ENCODE data around the gene LENG1.
A peak's percentile ranks its signal among the peaks of the same experiment; 100 is the strongest.

Gene LENG1

GRCh38 chr19:54137699-54138488, 21.6 kb downstream of the LENG1 start, which contains the start of gene CNOT3:
Gene CNOT3, plus strand, starts transcription at chr19:54137762. Its CDS starts 5,217 bp downstream, at chr19:54142979.
- H3K4me3 ChIP-seq (ENCODE audit: low read length), result peak within 1 kb of the TSS; percentile 67
- no peak for TF ChIP-seq CTCF (IDR thresholded peaks at IDR 0.05; ENCODE audit: insufficient read depth, low read depth, low read length, missing control alignments)
- no peak for DNase-seq (ENCODE audit: low read depth)

- peak overlapping the region; percentile 67 for H3K4me3 ChIP-seq (ENCODE audit: low read length)
- TF ChIP-seq CTCF (IDR thresholded peaks at IDR 0.05; ENCODE audit: insufficient read depth, low read depth, low read length, missing control alignments), result no peak
- peak; percentile 100 for DNase-seq (ENCODE audit: low read depth)
Measured at GRCh38 chr19:54136864-54137698, 22.4 kb downstream of the LENG1 start.

GRCh38 chr19:54136086-54136863, 23.2 kb downstream of the LENG1 start:
- DNase-seq (ENCODE audit: low read depth), result peak; percentile 15

GRCh38 chr19:54133957-54134590, 25.4 kb downstream of the LENG1 start:
- no peak for TF ChIP-seq CTCF (IDR thresholded peaks at IDR 0.05; ENCODE audit: insufficient read depth, low read depth, low read length, missing control alignments)
- no peak for DNase-seq (ENCODE audit: low read depth)
- no peak overlapping the region for H3K4me3 ChIP-seq (ENCODE audit: low read length)

More at GRCh38 chr19:54136086-54136863, 23.2 kb downstream of the LENG1 start:
- peak overlapping the region; percentile 66 for H3K4me3 ChIP-seq (ENCODE audit: low read length)
- no peak for TF ChIP-seq CTCF (IDR thresholded peaks at IDR 0.05; ENCODE audit: insufficient read depth, low read depth, low read length, missing control alignments)

- DNase-seq (ENCODE audit: low read depth), result peak; percentile 55
- H3K4me3 ChIP-seq (ENCODE audit: low read length), result no peak overlapping the region
Measured at GRCh38 chr19:54133312-54133956, 26.1 kb downstream of the LENG1 start.

More at GRCh38 chr19:54133312-54133956, 26.1 kb downstream of the LENG1 start:
- no peak for TF ChIP-seq CTCF (IDR thresholded peaks at IDR 0.05; ENCODE audit: insufficient read depth, low read depth, low read length, missing control alignments)
